ENCODE measurements around the gene UBE2O.

GRCh38 chr17:76341301-76341700 lies 111.7 kb downstream of the UBE2O start:
- TF ChIP-seq, protein P1, sequence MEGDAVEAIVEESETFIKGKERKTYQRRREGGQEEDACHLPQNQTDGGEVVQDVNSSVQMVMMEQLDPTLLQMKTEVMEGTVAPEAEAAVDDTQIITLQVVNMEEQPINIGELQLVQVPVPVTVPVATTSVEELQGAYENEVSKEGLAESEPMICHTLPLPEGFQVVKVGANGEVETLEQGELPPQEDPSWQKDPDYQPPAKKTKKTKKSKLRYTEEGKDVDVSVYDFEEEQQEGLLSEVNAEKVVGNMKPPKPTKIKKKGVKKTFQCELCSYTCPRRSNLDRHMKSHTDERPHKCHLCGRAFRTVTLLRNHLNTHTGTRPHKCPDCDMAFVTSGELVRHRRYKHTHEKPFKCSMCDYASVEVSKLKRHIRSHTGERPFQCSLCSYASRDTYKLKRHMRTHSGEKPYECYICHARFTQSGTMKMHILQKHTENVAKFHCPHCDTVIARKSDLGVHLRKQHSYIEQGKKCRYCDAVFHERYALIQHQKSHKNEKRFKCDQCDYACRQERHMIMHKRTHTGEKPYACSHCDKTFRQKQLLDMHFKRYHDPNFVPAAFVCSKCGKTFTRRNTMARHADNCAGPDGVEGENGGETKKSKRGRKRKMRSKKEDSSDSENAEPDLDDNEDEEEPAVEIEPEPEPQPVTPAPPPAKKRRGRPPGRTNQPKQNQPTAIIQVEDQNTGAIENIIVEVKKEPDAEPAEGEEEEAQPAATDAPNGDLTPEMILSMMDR (IDR thresholded peaks at IDR 0.05) = no peak
- TF ChIP-seq ATF1 (CRISPR knock-in tag; IDR thresholded peaks at IDR 0.05) = no peak
